Stimulated activated CD8-positive, alpha-beta memory T cell treated with anti-CD3 and anti-CD28 coated beads, Interleukin-15, amount 100 ng/mL, for 48 hours (primary cell): ENCODE results near the gene EPG5.
"Not testable (repeated sequence)": the region's sequence is repeated elsewhere in the genome, so short reads cannot be mapped to it uniquely, and the experiment has no call there.

Experiments
- DNase-seq, 2 donors: peaks; one replicate each; pipeline ENCODE4 v3.0.0-alpha.2; 2020; ENCODE audit warnings: low read depth in 2 of 2

EPG5 gene

DNA sequence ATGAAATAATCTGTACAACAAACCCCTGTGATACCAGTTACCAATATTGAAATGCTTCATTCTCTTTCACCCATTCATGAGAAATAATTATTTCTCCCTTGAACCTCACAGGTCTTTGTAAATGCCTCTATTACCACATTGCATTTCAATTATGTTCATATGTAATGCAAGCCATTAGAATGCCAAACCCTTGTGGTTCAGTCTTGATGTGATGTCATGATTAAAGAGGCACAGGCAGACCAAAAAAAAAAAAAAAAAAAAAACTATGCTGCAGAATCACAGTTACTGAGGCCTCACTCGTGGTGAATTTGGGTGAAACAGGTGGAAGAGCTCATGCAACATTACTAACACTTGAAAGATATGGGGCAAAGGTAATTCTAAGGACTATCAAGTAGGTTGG, 9.4 kb upstream of the EPG5 start:
- no peak for DNase-seq

DNA sequence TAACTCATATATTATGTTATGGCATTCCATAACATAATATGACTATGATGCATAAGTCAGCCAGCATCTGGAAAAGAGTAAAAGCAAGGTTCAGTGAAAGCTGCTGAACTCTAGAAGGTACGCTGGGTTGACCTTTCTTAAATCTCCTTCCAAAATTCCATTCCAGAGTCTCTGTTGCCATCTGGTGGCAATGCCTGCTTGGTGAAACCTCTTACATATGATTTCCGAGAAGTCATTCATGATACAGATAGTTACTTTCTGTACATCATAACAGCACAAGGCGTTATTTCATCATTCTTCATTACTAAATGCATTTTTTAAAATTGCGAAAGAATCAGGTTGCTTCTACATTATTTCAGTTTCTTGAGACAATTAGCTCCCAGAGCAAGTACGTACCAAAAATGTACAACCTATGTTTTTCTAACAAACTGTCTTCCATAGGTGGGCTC, 7.0 kb upstream of the EPG5 start:
- DNase-seq, result peak; percentile 20 to 40

DNA sequence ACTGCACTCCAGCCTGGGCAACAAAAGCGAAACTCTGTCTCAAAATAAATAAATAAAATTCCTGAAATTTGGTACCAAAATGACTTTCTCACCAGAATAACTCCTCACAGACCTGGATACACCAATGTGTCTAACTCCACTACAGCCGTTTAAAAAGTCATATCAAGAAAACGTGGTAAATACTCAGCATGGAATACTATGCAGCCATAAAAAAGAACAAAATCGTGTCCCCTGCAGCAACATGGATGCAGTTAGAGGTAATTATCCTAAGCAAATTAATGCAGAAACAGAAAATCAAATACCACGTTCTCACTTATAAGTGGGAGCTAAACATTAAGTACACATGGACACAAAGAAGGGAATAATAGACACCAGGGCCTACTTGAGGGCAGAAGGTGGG, 2.2 kb downstream of the EPG5 start:
- DNase-seq, result not testable (repeated sequence)

DNA sequence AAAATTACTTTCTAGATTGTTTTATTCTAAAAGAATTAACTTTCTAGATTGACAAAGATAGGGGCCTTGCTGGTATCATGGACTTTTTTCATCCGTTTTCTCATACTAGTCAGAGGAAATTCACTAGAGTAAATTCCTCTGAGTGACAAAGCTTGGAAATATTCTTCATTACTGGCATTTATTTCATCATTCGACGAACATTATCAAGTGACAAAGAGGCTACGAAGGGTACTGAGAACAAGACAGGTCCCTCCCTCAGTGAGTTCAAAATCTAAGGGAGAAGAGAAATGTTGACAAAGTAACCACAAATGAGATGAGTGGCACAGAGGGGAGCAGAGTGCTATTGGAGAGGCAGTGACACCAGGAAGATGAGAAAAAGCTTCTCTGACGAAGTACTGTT, 4.3 kb downstream of the EPG5 start:
- DNase-seq, result no peak

DNA sequence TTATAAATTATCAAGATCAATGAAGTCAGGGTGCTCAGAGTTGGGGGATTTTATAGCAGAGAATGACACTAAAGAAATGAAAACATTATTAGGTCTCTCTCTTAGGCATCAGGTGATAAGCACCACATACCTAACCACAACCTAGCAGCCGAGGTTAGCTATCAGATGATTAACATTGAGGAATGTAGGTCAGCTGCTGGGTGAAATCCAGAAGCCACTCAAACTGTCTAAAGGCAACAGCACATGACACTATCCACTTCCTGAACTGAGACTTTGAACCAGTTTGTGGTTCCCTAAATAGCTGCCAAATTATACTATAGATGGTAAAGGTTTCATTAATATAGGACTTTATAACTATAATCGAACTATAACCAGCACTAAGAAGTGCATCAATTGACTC, 4.7 kb downstream of the EPG5 start:
- DNase-seq, result no peak

DNA sequence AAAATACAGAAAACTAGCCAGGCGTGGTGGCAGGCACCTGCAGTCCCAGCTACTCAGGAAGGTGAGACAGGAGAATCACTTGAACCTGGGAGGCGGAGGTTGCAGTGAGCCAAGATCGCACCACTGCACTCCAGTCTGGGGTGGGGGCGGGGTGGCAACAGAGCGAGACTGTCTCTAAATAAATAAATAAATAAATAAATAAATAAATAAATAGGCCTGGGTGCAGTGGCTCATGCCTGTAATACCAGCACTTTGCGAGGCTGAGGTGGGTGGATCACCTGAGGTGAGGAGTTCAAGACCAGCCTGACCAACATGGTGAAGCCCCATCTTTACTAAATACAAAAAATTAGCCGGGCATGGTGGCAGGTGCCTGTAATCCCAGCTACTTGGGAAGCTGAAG, 7.6 kb downstream of the EPG5 start:
- DNase-seq, result not testable (repeated sequence)

DNA sequence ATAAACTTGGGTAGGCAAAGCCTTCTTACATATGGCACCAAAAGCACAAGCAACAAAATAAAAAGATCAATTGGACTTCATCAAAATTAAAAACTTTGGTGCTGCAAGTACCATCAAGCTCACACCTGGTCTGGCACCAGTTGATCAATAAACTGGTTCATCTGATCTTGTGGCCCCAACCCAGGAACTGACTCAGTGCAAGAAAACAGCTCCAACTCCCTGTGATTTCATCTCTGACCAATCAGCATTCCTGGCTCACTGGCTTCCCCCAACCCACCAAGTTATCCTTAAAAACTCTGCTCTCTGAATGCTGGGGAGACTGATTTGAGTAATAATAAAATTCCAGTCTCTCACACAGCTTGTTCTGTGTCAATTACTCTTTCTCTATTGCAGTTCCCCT, 8.4 kb downstream of the EPG5 start:
- no peak for DNase-seq

DNA sequence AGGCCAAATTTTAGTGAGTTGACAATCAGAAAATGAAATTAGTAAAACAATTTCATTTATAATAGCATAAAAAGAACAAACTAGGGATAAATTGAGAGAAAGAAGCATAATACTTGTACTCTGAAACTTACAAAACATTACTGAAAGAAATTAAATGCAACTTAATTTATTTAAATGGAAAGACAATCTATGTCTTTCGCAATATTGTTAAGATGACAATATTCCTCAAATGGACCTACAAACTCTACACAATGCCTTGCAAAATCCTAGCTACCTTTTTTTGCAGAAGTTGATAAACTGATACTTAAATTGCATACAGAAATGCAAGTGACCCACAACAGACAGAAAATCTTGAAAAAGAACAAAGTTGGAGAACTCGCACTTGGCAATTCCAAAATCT, 9.1 kb downstream of the EPG5 start:
- no peak for DNase-seq

DNA sequence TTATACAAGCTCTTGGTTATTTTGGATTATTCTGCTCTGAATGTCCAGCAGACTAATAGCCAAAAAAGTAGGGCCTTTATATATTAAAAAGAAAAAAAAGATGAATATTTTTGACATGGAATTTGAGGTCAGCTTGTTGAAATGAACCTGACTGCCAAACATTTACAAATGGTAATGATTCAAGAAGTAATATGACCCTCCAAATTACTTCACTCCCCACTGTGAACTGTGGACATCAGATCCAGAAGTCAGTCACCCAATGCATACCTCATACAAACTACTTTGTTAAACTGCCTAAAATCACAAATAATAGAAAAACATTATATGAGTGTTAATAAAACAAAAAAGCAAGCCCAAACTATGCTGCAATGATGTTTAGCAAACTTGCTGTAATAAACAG, 10.0 kb downstream of the EPG5 start:
- DNase-seq, result no peak

DNA sequence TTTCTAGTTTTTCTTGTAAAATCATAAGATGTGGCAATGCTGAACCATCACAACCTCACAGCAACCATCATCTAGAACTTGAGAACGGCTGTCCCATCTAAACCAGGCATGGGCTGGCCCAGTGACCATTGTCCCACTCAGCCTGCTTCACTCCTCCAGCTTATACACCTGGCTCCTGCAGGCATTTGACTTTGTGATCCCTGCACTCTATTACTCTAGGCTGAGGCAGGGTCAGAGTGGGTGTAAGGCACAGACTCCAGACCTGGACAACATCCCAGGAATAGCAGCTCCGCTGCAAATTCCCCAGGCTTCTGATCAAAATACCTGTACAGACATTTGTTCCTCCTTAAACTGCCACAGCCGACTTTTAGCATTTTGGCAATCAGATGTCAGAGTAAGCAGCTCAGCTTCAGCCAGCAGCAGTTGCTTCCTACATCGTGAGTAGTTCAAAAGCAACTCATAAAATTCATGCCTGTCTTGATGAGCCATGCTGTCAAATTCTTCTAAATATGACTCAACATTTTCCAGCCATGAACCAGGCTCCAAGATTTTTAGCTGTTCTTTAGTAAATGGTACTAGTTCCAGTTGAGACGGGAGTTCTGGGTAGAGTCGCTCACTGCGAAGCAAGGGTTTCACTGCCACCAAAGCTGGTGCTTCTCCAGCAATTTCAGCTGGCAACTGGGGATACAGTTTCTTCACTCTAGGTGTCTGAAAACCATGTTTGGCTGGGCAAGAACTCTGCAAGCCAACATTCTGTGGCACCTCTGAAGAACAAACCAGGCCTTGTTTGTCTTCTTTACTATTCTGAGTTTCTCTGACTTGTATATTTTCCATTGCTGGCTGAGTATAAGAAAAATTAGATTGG, 12.8 kb downstream of the EPG5 start:
- no peak for DNase-seq

DNA sequence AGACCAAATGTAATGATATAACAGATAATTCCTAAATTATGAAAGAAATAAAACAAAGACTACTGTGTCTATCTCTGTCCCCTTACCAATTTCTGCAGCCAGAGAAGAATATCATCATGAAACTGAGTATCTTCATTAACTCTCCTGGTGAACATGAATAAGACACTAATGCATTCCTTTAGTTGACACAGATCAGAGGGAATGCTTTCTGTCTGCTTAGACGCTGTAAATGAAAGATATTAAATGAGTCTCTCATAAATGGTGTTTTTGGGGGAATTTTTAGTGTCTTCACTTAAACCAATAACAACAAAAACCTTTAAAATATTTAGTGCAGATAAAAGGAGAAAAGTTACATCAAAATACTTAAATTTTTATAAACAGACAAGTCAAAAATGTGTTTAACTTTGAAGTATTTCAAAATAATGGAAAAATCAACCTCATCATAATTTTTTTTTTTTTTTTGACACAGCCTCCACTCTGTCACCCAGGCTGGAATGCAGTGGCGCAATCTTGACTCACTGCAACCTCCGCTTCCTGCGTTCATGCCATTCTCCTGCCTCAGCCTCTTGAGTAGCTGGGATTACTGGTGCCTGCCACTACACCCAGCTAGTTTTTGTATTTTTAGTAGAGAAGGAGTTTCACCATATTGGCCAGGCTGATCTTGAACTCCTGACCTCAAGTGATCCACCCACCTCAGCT, 16.0 kb downstream of the EPG5 start:
- DNase-seq, result no peak

DNA sequence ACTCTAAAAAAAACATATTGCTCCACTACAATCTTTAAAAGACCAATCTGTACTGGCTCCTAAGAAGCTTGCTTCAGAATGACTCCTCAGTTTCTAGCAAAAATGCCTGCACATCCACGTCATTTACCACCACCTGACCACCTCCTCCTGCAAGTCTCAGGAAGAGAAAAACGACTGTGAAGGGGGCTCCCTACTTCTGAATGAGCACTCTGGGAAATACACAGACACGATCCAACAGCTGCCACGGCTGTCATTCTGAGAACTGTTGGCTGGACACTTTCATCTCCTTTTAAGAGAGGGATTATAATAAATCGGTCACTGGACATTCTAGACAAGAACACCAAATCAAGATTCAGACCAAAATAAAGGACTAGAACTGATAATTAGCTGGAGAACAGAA, 21.5 kb downstream of the EPG5 start:
- DNase-seq, result no peak

DNA sequence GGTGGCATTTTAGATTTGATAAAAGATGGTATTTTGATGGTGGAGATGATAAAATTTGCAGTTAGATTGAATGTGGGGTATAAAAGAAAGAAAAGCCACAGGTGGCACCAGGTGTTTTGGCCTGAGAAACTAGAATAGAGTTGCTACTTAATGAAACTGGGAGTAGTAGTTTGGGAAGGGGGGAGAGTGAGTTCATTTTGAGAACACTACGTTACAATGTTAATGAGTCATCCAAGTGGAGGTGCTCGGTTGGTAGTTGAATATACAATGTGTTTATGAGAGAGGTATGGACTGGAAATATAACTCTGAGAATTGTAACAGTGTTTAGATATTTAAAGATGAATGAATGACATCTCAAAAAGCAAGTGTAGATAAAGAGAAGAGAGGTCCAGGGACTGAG, 26.4 kb downstream of the EPG5 start:
- no peak for DNase-seq

DNA sequence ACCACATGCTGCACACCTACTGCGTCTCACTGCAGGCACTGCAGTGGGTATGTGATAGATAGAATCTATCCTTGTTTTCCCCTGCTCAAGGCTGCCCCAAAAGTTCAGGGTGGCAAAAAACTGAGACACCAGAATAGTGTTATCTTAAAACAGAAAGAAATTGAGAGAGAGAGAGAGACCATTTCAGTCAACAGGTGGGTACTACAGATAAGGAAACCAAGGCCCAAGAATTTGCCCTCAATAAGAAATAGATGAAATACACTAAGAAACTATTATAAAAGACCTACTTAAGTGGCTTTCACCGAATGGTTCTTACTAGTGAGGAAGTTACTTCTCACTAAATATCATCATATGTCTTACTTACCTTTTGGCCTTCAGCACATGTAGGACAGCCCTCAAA, 27.9 kb downstream of the EPG5 start:
- DNase-seq, result no peak

DNA sequence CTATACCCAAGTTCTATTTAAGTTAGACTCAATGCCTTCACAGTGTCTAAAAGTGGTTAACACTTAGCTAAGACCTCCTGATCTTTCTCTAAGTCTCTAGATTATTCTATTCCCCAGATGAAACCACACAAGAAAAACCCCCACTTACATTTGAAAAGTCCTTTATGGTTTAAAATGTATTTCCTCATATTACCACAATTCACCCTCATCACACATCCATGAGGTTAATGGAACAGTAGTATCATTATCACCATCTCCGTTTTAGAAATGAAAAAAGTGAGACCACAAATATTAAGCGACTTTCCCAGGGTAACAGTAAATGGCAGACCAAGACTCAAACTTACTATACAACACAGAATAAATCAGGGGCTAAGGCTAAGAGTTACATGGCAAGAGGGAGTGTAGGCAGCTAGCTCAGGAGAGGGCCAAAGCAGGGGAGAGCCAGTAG, 28.6 kb downstream of the EPG5 start:
- DNase-seq, result no peak

DNA sequence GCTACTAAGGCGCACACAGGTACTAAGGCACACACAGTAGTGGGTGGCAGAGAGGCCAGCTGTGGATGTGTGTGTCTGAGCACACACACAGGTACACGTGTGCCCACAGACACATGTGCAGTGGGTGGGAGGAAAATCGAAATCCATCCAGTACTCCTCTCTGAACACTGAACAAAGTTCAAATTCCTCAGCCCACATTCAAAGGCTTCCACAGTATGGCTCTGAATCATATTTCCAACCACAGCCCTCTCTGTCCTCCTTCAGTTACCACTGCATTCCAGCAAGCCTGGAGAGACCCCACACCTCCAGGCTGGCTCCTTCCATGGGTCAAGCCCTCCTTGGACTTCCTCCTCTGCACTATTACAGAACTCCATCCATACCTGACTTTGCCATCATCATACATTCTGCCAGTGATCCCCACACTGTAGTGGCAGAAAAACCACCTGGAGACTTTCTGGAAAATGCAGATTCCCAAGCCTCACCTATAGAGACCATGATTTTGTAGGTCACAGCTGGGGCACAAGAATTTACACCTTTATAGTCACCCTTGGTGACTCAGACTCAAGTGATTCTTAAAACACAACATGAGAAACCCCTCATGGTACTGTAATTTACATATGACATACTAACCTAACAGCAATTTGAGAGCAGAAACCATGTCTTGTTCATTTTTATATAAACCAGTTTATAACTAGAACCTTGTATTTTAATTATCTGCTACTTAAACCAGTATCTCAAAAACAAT, 31.4 kb downstream of the EPG5 start:
- no peak for DNase-seq

DNA sequence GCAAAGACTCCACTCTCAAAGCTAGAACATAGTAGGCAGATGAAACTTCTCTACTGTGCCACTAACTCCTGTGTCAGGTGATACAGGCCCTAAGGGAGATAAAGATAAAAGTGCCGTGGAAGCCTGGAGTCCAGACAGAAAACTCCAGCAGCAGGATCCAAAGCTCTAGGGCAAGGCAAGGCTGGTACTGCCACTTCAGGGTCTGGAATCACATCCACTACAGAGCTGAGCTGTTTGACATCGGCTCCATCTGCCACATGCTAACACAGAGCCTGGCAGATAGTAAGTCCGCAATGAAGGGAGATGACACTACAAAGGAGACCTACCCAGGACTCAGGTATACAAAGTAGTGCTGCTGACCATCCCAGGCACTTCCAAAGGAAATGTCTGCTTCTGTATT, 34.4 kb downstream of the EPG5 start:
- DNase-seq, result no peak

DNA sequence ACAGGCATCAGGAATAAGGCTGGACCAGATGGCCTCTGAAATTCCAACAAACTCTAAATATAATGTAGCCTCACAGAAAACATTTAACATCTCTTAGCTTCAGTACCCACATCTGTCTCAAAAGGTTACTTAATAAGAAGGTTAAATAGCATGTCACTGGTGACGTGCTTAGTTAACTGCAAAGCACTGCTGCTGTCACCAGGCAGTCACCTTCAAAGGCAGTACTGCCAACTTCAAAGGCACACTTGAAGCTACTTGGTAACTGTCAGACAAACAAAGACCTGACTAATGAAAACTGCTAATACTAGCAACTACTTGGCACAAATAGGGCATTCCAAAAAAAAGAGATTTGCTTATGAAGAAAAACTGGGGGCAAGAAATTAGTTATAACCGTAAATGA, 36.2 kb downstream of the EPG5 start:
- DNase-seq, result no peak

DNA sequence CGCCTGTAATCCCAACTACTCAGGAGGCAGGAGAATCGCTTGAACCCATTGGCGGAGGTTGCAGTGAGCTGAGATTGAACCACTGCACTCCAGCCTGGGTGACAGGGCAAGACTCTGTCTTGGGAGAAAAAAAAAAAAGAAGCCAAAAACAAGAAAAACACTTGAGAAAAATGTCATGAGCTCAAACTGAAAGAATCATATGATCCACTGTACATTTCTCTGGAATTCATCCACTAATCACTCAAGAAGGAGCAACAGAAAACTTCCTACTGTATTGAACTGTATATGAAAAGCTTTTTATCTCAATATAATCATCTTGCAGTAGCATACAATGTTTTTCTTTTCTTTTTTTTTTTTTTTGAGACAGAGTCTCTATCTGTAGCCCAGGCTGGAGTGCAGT, 40.4 kb downstream of the EPG5 start:
- DNase-seq, result no peak

DNA sequence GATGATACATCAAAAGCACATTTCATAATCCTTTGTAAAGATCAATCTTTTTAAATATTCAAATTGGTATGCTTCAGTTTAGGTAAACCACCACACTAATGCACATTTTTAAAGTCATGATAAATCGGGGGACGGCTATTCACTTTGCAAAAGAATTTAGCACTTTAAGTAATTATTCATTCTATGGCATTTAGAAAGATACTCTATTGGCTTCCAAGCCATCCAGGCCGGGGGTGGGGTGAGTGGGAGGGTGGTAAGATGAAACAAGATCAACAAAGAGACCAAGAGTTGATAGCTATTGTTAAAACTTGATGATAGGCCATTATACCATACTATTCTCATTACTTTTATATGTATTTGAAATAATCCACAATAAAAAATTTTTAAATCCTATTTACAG, 41.0 kb downstream of the EPG5 start:
- no peak for DNase-seq

DNA sequence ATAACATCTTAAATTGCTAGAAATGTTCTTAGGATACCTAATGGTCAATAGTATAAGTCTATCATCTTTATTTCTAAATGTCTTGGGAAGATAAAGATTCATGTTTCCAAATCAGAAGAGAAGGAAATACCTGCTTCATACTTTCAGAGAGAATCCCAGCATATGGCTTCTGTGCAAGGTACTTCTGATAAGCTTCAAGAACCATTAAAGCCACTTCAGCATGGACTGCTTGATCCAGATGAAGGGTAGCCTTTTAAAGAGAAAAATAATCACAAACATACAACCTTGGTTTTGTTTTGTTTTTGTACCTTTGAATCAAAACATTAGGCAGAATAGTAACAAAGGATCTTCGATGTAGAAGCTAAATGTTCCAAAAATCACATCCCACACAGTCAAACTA, 44.0 kb downstream of the EPG5 start:
- DNase-seq, result no peak

DNA sequence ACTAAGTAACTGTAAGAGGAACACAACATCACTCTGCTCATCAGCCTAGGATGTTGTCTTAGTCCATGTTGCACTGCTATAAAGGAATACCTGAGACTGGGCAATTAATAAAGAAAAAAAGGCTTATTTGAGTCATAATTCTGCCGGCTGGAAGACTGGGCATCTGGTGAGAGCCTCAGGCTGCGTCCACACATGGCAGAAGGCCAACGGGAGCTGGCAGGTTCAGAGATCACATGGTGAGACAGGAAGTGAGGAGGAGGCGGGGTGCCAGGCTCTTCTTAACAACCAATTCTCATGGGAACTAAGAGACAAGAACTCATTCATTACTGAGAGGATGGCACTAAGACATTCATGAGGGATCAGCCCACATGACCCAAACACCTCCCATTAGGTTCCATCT, 46.8 kb downstream of the EPG5 start:
- DNase-seq, result no peak

DNA sequence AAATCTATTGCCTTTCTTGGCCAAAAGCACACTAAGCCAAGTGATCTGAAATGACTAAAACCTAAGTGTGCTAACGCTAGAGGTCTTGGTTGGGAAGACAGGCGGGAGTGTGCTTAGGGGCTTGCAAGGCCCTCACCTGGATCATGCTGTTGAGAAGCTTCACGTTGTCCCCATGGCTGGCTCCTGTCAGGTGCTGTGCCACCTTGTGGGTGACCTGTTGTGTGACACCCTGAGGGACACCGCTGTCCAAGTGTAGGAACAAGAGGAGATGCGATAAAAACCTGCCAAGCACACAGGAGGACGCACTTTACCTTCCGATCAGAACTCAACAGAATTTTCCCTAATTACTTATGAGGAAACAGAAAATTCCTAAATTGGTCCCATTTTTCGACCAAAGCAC, 50.8 kb downstream of the EPG5 start:
- DNase-seq, result no peak
